Tibial nerve (tissue), 4 donors: ENCODE data around the gene SPTB.

Source experiments
- CTCF ChIP-seq, 5 experiments: fragments of 200-600 bp in 3 of 5; fragments of 450-650 bp in 2 of 5; sonication (generic) in 3 of 5; IDR thresholded peaks; one replicate each; pipeline ENCODE4 v1.5.1; 2016 to 2019; ENCODE audit warnings: antibody characterized with exemption in 5 of 5, mild to moderate bottlenecking in 3 of 5, moderate library complexity in 2 of 5
- EP300 ChIP-seq, 2 donors: sonication (generic); formaldehyde crosslinking; IDR thresholded peaks; one replicate each; pipeline ENCODE4 v1.6.1; 2017; ENCODE audit warnings: antibody characterized with exemption in 2 of 2, mild to moderate bottlenecking in 1 of 2

DNA sequence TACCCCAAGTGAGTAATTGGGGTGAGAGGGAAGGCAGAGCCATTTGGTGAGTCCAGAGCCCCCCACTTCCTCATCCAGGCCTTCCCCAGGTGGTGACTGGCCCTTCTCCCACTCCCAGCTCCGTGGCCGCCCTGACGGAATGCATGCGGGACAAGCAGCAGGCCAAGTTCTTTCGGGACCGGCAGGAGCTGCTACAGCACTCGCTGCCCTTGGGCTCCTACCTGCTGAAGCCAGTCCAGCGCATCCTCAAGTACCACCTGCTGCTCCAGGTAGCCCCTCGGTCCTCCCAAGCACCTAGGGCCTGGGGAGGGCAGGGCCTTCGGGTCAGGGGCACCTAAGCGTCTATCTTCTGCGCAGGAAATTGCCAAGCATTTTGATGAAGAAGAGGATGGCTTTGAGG is 149.0 kb downstream of the SPTB start:
- TF ChIP-seq CTCF (IDR thresholded peaks at IDR 0.05) (no peak), EP300 (IDR thresholded peaks at IDR 0.05) (no peak)
